ENCODE results near the gene NRXN3. TPM values are rescaled to one million over a fixed set of nuclear protein-coding genes. Genes with fewer than 3 reads are reported as not detected.

The NRXN3 gene
- total and polyA plus RNA-seq, 2 of the 4 experiments (the other 2 are of a cell fraction): 4.8 to 25.1 TPM

GRCh38 chr14:78242086-78242485, 71.9 kb downstream of the NRXN3 start:
- no CpG with 5 or more reads among the region's 5 CpGs for WGBS, 2 experiments (ENCODE audit: extremely low coverage in 2 of 2, insufficient read length in 1 of 2)
- dilution Hi-C loops (cut with HindIII; ENCODE audit: low sequenced_read_pairs, unreplicated experiment): no loop called here

More at GRCh38 chr14:78242086-78242485, 71.9 kb downstream of the NRXN3 start:
- H2AK5ac ChIP-seq (ENCODE audit: low read depth, low read length): no peak overlapping the region
- H3K27ac ChIP-seq (ENCODE audit: insufficient read depth, low read length): no peak overlapping the region
- H2BK5ac ChIP-seq (ENCODE audit: low read depth, low read length, poor library complexity, severe bottlenecking): no peak overlapping the region
- ChIA-PET CTCF (no interaction called here), POLR2A (ENCODE audit: unreplicated experiment) (no interaction called here)
- no peaks in the 10 kb centered on the region for H3K4me1 ChIP-seq (ENCODE audit: control insufficient read depth, insufficient read depth, low read length)
- no peaks in the 10 kb centered on the region for H3K9me1 ChIP-seq (ENCODE audit: insufficient read depth, low read length)
- no peak overlapping the region for H2BK15ac ChIP-seq (ENCODE audit: low read depth, low read length)
- no peak overlapping the region for H3K4ac ChIP-seq (ENCODE audit: low read depth, low read length)
- H4K5ac ChIP-seq (ENCODE audit: low read depth, low read length): no peak overlapping the region
- no peak overlapping the region for H4K91ac ChIP-seq (ENCODE audit: insufficient read depth, low read depth, low read length)
- intact Hi-C loops (cut with micrococcal nuclease) (no loop called here), in situ Hi-C loops (cut with MboI; ENCODE audit: low sequenced_read_pairs) (no loop called here)
- H3K56ac ChIP-seq (ENCODE audit: extremely low read depth, insufficient read depth, low read length): no peak overlapping the region
- TF ChIP-seq FOS (IDR thresholded peaks at IDR 0.05; ENCODE audit: low read depth, low read length) (no peak), SMC3 (IDR thresholded peaks at IDR 0.05; ENCODE audit: low read depth, low read length) (no peak), RCOR1 (IDR thresholded peaks at IDR 0.05; ENCODE audit: insufficient replicate concordance, low read length) (no peak), RAD21 (IDR thresholded peaks at IDR 0.05; ENCODE audit: low read length) (no peak), MAFK (IDR thresholded peaks at IDR 0.05; ENCODE audit: low read depth, low read length) (no peak), CHD1 (IDR thresholded peaks at IDR 0.05; ENCODE audit: low read depth, low read length) (no peak), NFE2L2 (IDR thresholded peaks at IDR 0.05; ENCODE audit: low read depth, low read length) (no peak), POLR2A (IDR thresholded peaks at IDR 0.05; ENCODE audit: low read depth, low read length) (no peak), MAZ (IDR thresholded peaks at IDR 0.05; ENCODE audit: borderline replicate concordance, low read depth, low read length) (no peak), BHLHE40 (IDR thresholded peaks at IDR 0.05; ENCODE audit: low read depth, low read length) (no peak), CEBPB (IDR thresholded peaks at IDR 0.05; ENCODE audit: low read depth, low read length) (no peak), MXI1 (IDR thresholded peaks at IDR 0.05; ENCODE audit: borderline replicate concordance, low read depth, low read length) (no peak)
- TF ChIP-seq, protein P1, sequence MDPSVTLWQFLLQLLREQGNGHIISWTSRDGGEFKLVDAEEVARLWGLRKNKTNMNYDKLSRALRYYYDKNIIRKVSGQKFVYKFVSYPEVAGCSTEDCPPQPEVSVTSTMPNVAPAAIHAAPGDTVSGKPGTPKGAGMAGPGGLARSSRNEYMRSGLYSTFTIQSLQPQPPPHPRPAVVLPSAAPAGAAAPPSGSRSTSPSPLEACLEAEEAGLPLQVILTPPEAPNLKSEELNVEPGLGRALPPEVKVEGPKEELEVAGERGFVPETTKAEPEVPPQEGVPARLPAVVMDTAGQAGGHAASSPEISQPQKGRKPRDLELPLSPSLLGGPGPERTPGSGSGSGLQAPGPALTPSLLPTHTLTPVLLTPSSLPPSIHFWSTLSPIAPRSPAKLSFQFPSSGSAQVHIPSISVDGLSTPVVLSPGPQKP (IDR thresholded peaks at IDR 0.05; ENCODE audit: borderline replicate concordance, low read depth, low read length): no peak
- TF ChIP-seq, protein P2, sequence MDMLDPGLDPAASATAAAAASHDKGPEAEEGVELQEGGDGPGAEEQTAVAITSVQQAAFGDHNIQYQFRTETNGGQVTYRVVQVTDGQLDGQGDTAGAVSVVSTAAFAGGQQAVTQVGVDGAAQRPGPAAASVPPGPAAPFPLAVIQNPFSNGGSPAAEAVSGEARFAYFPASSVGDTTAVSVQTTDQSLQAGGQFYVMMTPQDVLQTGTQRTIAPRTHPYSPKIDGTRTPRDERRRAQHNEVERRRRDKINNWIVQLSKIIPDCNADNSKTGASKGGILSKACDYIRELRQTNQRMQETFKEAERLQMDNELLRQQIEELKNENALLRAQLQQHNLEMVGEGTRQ (IDR thresholded peaks at IDR 0.05; ENCODE audit: low read depth, low read length): no peak
- TF ChIP-seq, protein P3, sequence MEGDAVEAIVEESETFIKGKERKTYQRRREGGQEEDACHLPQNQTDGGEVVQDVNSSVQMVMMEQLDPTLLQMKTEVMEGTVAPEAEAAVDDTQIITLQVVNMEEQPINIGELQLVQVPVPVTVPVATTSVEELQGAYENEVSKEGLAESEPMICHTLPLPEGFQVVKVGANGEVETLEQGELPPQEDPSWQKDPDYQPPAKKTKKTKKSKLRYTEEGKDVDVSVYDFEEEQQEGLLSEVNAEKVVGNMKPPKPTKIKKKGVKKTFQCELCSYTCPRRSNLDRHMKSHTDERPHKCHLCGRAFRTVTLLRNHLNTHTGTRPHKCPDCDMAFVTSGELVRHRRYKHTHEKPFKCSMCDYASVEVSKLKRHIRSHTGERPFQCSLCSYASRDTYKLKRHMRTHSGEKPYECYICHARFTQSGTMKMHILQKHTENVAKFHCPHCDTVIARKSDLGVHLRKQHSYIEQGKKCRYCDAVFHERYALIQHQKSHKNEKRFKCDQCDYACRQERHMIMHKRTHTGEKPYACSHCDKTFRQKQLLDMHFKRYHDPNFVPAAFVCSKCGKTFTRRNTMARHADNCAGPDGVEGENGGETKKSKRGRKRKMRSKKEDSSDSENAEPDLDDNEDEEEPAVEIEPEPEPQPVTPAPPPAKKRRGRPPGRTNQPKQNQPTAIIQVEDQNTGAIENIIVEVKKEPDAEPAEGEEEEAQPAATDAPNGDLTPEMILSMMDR (conservative IDR thresholded peaks at IDR 0.05; ENCODE audit: low read depth, low read length): no peak
- no peak overlapping the region for H2AK9ac ChIP-seq (replicated peaks; ENCODE audit: low read depth, low read length, poor library complexity)
- H3K9ac ChIP-seq (ENCODE audit: low read depth, low read length): no peak overlapping the region
- no peak for DNase-seq
- H3K27me3 ChIP-seq (ENCODE audit: control insufficient read depth, insufficient read depth, low read length): no peaks in the 10 kb centered on the region
- no peaks in the 10 kb centered on the region for H3K79me1 ChIP-seq (ENCODE audit: low read depth in 1 of 2, low read length in 2 of 2)
- no peak overlapping the region for H4K8ac ChIP-seq (ENCODE audit: low read depth in 2 of 2, low read length in 2 of 2)
- H2AFZ ChIP-seq (replicated peaks; ENCODE audit: low read length, poor library complexity): no peak overlapping the region
- H3K36me3 ChIP-seq (ENCODE audit: control insufficient read depth, insufficient read depth, low read length): no peaks in the 10 kb centered on the region
- H3K18ac ChIP-seq (ENCODE audit: low read depth, low read length): no peak overlapping the region
- no peaks in the 10 kb centered on the region for H4K20me1 ChIP-seq (ENCODE audit: insufficient read depth, low read length)
- no peak for ATAC-seq (ENCODE audit: low read depth)
- H3K4me2 ChIP-seq (ENCODE audit: low read depth, low read length): no peak overlapping the region
- no peak overlapping the region for H2BK20ac ChIP-seq (ENCODE audit: low read depth, low read length)
- BruUV-seq (replicated peaks): no TSS peak
- peaks cover 36% of the 10 kb centered on the region for H3K9me3 ChIP-seq (ENCODE audit: control insufficient read depth, insufficient read depth, low read length)
- H2BK120ac ChIP-seq (ENCODE audit: low read depth, low read length): no peak overlapping the region
- H3K23ac ChIP-seq (ENCODE audit: low read depth, low read length): no peak overlapping the region
- no peak overlapping the region for H3K14ac ChIP-seq (replicated peaks; ENCODE audit: low read depth, low read length)
- no peak overlapping the region for H3K4me3 ChIP-seq (ENCODE audit: insufficient read depth, low read depth, low read length)

All from IMR-90 (cell line).